DMS114 treated with DMSO at 0.1 percent for 48 hours (cell line): ENCODE results near the gene PYGO2.
"Not testable (repeated sequence)": the region's sequence is repeated elsewhere in the genome, so short reads cannot be mapped to it uniquely, and the experiment has no call there.

Source experiments
- DNase-seq: peaks from one replicate; lab custom pipeline; 2025; ENCODE audit not compliant: unreplicated experiment; lab: John Stamatoyannopoulos, UW

The PYGO2 gene

GRCh38 chr1:155000411-155000725 is 38.8 kb upstream of the PYGO2 start:
- no peak for DNase-seq

GRCh38 chr1:154999571-155000410 is 38.2 kb upstream of the PYGO2 start:
- no peak for DNase-seq

- DNase-seq, result peak; percentile 76
Observed at GRCh38 chr1:154998818-154999570, 37.4 kb upstream of the PYGO2 start.

GRCh38 chr1:154998201-154998780 is 36.7 kb upstream of the PYGO2 start:
- DNase-seq, result no peak

GRCh38 chr1:154996966-154997701 is 35.6 kb upstream of the PYGO2 start:
- no peak for DNase-seq

- peak; percentile 58 for DNase-seq
Observed at GRCh38 chr1:154995301-154995983, 33.9 kb upstream of the PYGO2 start.

- DNase-seq, result no peak
Observed at GRCh38 chr1:154994591-154994990, 33.0 kb upstream of the PYGO2 start.

GRCh38 chr1:154994269-154994587 is 32.6 kb upstream of the PYGO2 start:
- DNase-seq, result no peak

- no peak for DNase-seq
Observed at GRCh38 chr1:154993572-154994268, 32.1 kb upstream of the PYGO2 start, which contains the start of gene LENEP. LENEP (plus strand) TSS chr1:154993586; CDS start chr1:154993608, 22 bp downstream.

- peak; percentile 26 for DNase-seq
Observed at GRCh38 chr1:154992721-154993571, 31.4 kb upstream of the PYGO2 start.

GRCh38 chr1:154990276-154990675 is 28.7 kb upstream of the PYGO2 start:
- no peak for DNase-seq

- DNase-seq, result no peak
Observed at GRCh38 chr1:154989195-154989860, 27.7 kb upstream of the PYGO2 start.

- no peak for DNase-seq
Observed at GRCh38 chr1:154988058-154988954, 26.7 kb upstream of the PYGO2 start.

- no peak for DNase-seq
Observed at GRCh38 chr1:154987326-154987725, 25.7 kb upstream of the PYGO2 start.

GRCh38 chr1:154986736-154987135 is 25.2 kb upstream of the PYGO2 start:
- not testable (repeated sequence) for DNase-seq

GRCh38 chr1:154983776-154984466 is 22.3 kb upstream of the PYGO2 start:
- no peak for DNase-seq
